NB4 (cell line): Measurements from ENCODE around the gene MYADML2.
"Not testable (repeated sequence)": the region's sequence is repeated elsewhere in the genome, so short reads cannot be mapped to it uniquely, and the experiment has no call there.

ENCODE experiments used
- DNase-seq: peaks from one replicate; pipeline ENCODE4 v3.0.0; 2010; ENCODE audit warnings: low read depth
- H3K4me3 ChIP-seq: one replicate; pipeline ENCODE4 v1.5.1; 2011; ENCODE audit warnings: mild to moderate bottlenecking, low read depth, low read length, moderate library complexity
- CTCF ChIP-seq: IDR thresholded peaks from one replicate; pipeline ENCODE4 v1.5.1; 2012; ENCODE audit warnings: low read depth, low read length
- MAX ChIP-seq: IDR thresholded peaks from 2 replicates; pipeline ENCODE4 v1.6.1; 2011; ENCODE audit warnings: low read depth, low read length
- MYC ChIP-seq: IDR thresholded peaks from 2 replicates; pipeline ENCODE4 v1.6.1; 2011; ENCODE audit warnings: low read depth, low read length
- POLR2A ChIP-seq: IDR thresholded peaks from 2 replicates; pipeline ENCODE4 v1.6.1; 2011; ENCODE audit warnings: mild to moderate bottlenecking; ENCODE audit not compliant: insufficient read length; ENCODE audit errors: extremely low read depth

Gene MYADML2

GRCh38 chr17:81955058-81955681 is 8.1 kb upstream of the MYADML2 start:
- H3K4me3 ChIP-seq = no peak overlapping the region
- no peak for TF ChIP-seq MAX
- TF ChIP-seq MYC = no peak
- TF ChIP-seq CTCF = no peak
- TF ChIP-seq POLR2A = no peak
- DNase-seq = no peak

GRCh38 chr17:81954131-81955057 is 7.4 kb upstream of the MYADML2 start:
- no peak overlapping the region for H3K4me3 ChIP-seq
- TF ChIP-seq MYC (no peak), CTCF (no peak), POLR2A (no peak), MAX (no peak)
- DNase-seq = no peak

- not testable (repeated sequence) for DNase-seq
These were observed 6.4 kb upstream of the MYADML2 start for GRCh38 chr17:81953443-81953842.

GRCh38 chr17:81952792-81953228 is 5.8 kb upstream of the MYADML2 start:
- H3K4me3 ChIP-seq = no peak overlapping the region
- TF ChIP-seq MAX = no peak
- no peak for TF ChIP-seq CTCF
- no peak for TF ChIP-seq POLR2A
- DNase-seq = no peak

More at GRCh38 chr17:81953443-81953842, 6.4 kb upstream of the MYADML2 start:
- not testable (repeated sequence) for H3K4me3 ChIP-seq

- TF ChIP-seq CTCF (no peak), MAX (no peak), POLR2A (no peak), MYC (no peak)
- no peak overlapping the region for H3K4me3 ChIP-seq
- DNase-seq = no peak
These were observed 5.0 kb upstream of the MYADML2 start for GRCh38 chr17:81951785-81952684.

- DNase-seq = no peak
- H3K4me3 ChIP-seq = no peak overlapping the region
- no peak for TF ChIP-seq MYC
- TF ChIP-seq POLR2A = no peak
- TF ChIP-seq CTCF = no peak
- TF ChIP-seq MAX = no peak
These were observed 3.5 kb upstream of the MYADML2 start for GRCh38 chr17:81950501-81950900.
